HL-60 (cell line): ENCODE data around the gene NXPH4.

Experiments
- DNase-seq, 2 experiments: peaks; one replicate each; pipeline ENCODE4 v3.0.0-alpha.2; 2010 to 2020; ENCODE audit warnings: low read depth in 1 of 2, low spot score in 1 of 2
- H3K27ac ChIP-seq: fragments of 250-450 bp; sonication (Bioruptor Pico); replicated peaks from 2 replicates; pipeline ENCODE4 v1.5.1; 2020; ENCODE audit warnings: mild to moderate bottlenecking, moderate library complexity
- H3K27me3 ChIP-seq: fragments of 250-450 bp; sonication (Bioruptor Pico); 2 replicates; pipeline ENCODE4 v1.5.1; 2021; ENCODE audit warnings: mild to moderate bottlenecking, moderate library complexity; ENCODE audit not compliant: insufficient read depth, poor library complexity, severe bottlenecking
- H3K4me3 ChIP-seq: replicated peaks from 2 replicates; pipeline ENCODE4 v1.5.1; 2011; ENCODE audit warnings: mild to moderate bottlenecking, control low read depth, low read length; ENCODE audit not compliant: insufficient read depth
- GABPA ChIP-seq: IDR thresholded peaks from 2 replicates; pipeline ENCODE4 v1.6.1; 2012; ENCODE audit warnings: low read depth
- POLR2AphosphoS5 ChIP-seq: IDR thresholded peaks from 2 replicates; pipeline ENCODE4 v1.6.1; 2012; ENCODE audit warnings: low read depth
- SPI1 ChIP-seq: IDR thresholded peaks from 2 replicates; pipeline ENCODE4 v1.6.1; 2012; ENCODE audit warnings: low read depth, mild to moderate bottlenecking, borderline replicate concordance
- TF ChIP-seq, protein P1 (sequence below): IDR thresholded peaks from one replicate; pipeline ENCODE4 v1.5.1; 2011; ENCODE audit warnings: low read length, control low read depth, inconsistent platforms; ENCODE audit not compliant: insufficient read depth
- TF ChIP-seq, protein P2 (sequence below): IDR thresholded peaks from 2 replicates; pipeline ENCODE4 v1.6.1; 2012; ENCODE audit warnings: low read depth; ENCODE audit not compliant: insufficient replicate concordance

NXPH4 gene

DNA sequence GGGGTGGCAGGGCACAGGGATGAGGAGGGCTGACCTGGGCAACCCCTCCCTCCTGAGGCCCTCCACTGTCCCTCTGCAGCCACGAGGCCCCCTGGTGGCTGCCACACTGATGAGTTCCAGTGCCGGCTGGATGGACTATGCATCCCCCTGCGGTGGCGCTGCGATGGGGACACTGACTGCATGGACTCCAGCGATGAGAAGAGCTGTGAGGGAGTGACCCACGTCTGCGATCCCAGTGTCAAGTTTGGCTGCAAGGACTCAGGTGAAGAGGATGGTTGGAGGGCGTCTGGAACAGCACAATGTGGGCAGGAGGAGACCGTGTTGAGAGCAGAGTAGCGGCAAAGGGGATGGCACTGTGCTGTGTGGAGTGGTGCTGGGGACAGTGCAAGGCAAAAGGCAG, 43.5 kb upstream of the NXPH4 start:
- TF ChIP-seq, protein P1, sequence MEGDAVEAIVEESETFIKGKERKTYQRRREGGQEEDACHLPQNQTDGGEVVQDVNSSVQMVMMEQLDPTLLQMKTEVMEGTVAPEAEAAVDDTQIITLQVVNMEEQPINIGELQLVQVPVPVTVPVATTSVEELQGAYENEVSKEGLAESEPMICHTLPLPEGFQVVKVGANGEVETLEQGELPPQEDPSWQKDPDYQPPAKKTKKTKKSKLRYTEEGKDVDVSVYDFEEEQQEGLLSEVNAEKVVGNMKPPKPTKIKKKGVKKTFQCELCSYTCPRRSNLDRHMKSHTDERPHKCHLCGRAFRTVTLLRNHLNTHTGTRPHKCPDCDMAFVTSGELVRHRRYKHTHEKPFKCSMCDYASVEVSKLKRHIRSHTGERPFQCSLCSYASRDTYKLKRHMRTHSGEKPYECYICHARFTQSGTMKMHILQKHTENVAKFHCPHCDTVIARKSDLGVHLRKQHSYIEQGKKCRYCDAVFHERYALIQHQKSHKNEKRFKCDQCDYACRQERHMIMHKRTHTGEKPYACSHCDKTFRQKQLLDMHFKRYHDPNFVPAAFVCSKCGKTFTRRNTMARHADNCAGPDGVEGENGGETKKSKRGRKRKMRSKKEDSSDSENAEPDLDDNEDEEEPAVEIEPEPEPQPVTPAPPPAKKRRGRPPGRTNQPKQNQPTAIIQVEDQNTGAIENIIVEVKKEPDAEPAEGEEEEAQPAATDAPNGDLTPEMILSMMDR: peak; percentile 42
- no peak for TF ChIP-seq POLR2AphosphoS5

DNA sequence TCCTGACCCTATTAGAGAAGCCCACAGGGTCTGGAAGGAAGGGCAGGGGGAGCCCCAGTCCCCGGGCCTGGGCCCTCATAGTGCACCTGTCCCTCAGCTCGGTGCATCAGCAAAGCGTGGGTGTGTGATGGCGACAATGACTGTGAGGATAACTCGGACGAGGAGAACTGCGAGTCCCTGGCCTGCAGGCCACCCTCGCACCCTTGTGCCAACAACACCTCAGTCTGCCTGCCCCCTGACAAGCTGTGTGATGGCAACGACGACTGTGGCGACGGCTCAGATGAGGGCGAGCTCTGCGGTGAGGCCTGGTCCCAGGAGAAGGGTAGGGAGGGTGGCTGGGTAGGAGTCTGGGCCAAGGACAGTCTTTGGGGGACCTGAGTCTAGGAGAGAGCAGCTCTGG, 42.9 kb upstream of the NXPH4 start:
- TF ChIP-seq, protein P2, sequence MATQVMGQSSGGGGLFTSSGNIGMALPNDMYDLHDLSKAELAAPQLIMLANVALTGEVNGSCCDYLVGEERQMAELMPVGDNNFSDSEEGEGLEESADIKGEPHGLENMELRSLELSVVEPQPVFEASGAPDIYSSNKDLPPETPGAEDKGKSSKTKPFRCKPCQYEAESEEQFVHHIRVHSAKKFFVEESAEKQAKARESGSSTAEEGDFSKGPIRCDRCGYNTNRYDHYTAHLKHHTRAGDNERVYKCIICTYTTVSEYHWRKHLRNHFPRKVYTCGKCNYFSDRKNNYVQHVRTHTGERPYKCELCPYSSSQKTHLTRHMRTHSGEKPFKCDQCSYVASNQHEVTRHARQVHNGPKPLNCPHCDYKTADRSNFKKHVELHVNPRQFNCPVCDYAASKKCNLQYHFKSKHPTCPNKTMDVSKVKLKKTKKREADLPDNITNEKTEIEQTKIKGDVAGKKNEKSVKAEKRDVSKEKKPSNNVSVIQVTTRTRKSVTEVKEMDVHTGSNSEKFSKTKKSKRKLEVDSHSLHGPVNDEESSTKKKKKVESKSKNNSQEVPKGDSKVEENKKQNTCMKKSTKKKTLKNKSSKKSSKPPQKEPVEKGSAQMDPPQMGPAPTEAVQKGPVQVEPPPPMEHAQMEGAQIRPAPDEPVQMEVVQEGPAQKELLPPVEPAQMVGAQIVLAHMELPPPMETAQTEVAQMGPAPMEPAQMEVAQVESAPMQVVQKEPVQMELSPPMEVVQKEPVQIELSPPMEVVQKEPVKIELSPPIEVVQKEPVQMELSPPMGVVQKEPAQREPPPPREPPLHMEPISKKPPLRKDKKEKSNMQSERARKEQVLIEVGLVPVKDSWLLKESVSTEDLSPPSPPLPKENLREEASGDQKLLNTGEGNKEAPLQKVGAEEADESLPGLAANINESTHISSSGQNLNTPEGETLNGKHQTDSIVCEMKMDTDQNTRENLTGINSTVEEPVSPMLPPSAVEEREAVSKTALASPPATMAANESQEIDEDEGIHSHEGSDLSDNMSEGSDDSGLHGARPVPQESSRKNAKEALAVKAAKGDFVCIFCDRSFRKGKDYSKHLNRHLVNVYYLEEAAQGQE: no peak
- TF ChIP-seq, protein P1: no peak
- TF ChIP-seq GABPA (no peak), SPI1 (no peak)
- no peak overlapping the region for H3K27ac ChIP-seq
- H3K27me3 ChIP-seq: peaks cover 4% of the 10 kb centered on the region
- no peak for DNase-seq
- no peak overlapping the region for H3K4me3 ChIP-seq

More for the DNA sequence above, 43.5 kb upstream of the NXPH4 start:
- no peak overlapping the region for H3K4me3 ChIP-seq
- no peak overlapping the region for H3K27ac ChIP-seq
- peaks cover 3% of the 10 kb centered on the region for H3K27me3 ChIP-seq
- DNase-seq: peak in 1 of 2 experiments; percentile 40

DNA sequence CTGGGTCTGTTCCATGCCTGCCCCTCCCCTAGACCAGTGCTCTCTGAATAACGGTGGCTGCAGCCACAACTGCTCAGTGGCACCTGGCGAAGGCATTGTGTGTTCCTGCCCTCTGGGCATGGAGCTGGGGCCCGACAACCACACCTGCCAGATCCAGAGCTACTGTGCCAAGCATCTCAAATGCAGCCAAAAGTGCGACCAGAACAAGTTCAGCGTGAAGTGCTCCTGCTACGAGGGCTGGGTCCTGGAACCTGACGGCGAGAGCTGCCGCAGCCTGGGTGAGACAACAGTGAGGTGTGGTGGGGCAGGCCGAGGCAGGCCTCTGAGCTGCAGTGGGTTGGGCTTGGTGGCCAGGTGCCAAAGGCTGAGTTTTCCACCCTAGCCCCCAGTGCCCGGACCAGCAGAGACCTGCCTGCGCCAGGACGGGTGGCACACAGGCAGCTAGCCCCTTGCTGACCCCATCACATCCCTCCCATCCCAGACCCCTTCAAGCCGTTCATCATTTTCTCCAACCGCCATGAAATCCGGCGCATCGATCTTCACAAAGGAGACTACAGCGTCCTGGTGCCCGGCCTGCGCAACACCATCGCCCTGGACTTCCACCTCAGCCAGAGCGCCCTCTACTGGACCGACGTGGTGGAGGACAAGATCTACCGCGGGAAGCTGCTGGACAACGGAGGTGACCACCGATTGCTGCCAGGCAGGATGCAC, 41.0 kb upstream of the NXPH4 start:
- TF ChIP-seq SPI1 (no peak), GABPA (no peak)
- TF ChIP-seq, protein P1: peak; percentile 76
- H3K27ac ChIP-seq: no peak overlapping the region
- no peak overlapping the region for H3K4me3 ChIP-seq
- DNase-seq: peak; percentile 70 to 79
- H3K27me3 ChIP-seq: peaks cover 4% of the 10 kb centered on the region

DNA sequence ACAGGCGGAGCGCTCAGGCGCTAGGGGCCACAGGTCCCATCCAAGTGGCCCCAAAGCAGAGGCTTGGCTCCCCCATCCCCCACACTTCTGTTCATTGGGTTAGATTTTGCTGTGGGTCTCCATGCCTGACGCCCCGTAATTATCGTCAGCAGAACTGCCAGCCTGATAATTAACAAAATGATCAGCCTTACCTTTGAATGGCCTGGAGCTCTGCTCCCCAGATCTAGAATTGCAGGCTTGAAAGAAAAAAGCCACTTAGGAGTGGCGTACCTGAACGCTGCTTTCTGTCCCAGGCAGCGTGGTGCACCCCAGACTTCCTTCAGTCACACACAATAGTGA, 40.5 kb upstream of the NXPH4 start:
- Histone ChIP-seq H3K27me3 (peaks cover 4% of the 10 kb centered on the region), H3K4me3 (no peak overlapping the region), H3K27ac (no peak overlapping the region)
- DNase-seq: no peak
- no peak for TF ChIP-seq GABPA
- TF ChIP-seq, protein P2: no peak
